Neural cell (in vitro differentiated cells): ENCODE measurements around the gene KIF20A. TPM values are rescaled to one million over a fixed set of nuclear protein-coding genes. Genes with fewer than 3 reads are reported as not detected.

ENCODE experiments used
- H2AFZ ChIP-seq: fragments of 200-600, 300-800 bp; sonication (generic), shearing (Covaris generic); 2 replicates; pipeline ENCODE4 v1.6.0; 2014; ENCODE audit warnings: low read depth, mild to moderate bottlenecking, antibody characterized with exemption, low read length, moderate library complexity
- H3F3A ChIP-seq: fragments of 200-600 bp; shearing (Covaris generic); 2 replicates; pipeline ENCODE4 v1.6.1; 2016; ENCODE audit warnings: mild to moderate bottlenecking, moderate library complexity, mixed read lengths, antibody characterized with exemption, low read length; ENCODE audit not compliant: insufficient read depth, poor library complexity, severe bottlenecking
- H3K27ac ChIP-seq: fragments of 200-600, 300-800 bp; sonication (generic), shearing (Covaris generic); 2 replicates; pipeline ENCODE4 v1.5.1; 2014; ENCODE audit warnings: mild to moderate bottlenecking, low read length, moderate library complexity
- H3K27me3 ChIP-seq: fragments of 300-800, 200-600 bp; sonication (generic), shearing (Covaris generic); 2 replicates; pipeline ENCODE4 v1.6.0; 2014; ENCODE audit warnings: mild to moderate bottlenecking, low read depth, low read length, moderate library complexity; ENCODE audit not compliant: insufficient read depth
- H3K36me3 ChIP-seq: fragments of 300-800, 200-600 bp; sonication (generic), shearing (Covaris generic); 2 replicates; pipeline ENCODE4 v1.5.1; 2014; ENCODE audit warnings: mild to moderate bottlenecking, antibody characterized with exemption, low read length, moderate library complexity; ENCODE audit not compliant: insufficient read depth
- H3K4me2 ChIP-seq: fragments of 300-800, 200-600 bp; sonication (generic), shearing (Covaris generic); 2 replicates; pipeline ENCODE4 v1.6.0; 2014; ENCODE audit warnings: mild to moderate bottlenecking, low read length
- H3K4me3 ChIP-seq: fragments of 300-800, 200-600 bp; sonication (generic), shearing (Covaris generic); 2 replicates; pipeline ENCODE4 v1.5.1; 2014; ENCODE audit warnings: mild to moderate bottlenecking, low read length, moderate library complexity
- H3K79me2 ChIP-seq: fragments of 200-600 bp; shearing (Covaris generic); replicated peaks from 2 replicates; pipeline ENCODE4 v1.6.0; 2014; ENCODE audit warnings: mild to moderate bottlenecking, low read length, moderate library complexity; ENCODE audit not compliant: insufficient read depth
- H3K9ac ChIP-seq: fragments of 300-800, 200-600 bp; sonication (generic), shearing (Covaris generic); 2 replicates; pipeline ENCODE4 v1.6.1; 2016; ENCODE audit warnings: mild to moderate bottlenecking, low read length, mixed read lengths
- H3K9me2 ChIP-seq: fragments of 200-600 bp; shearing (Covaris generic); 2 replicates; pipeline ENCODE4 v1.6.1; 2016; ENCODE audit warnings: mild to moderate bottlenecking, low read length, mixed read lengths; ENCODE audit not compliant: insufficient read depth
- H3K9me3 ChIP-seq: fragments of 200-600, 300-800 bp; sonication (generic), shearing (Covaris generic); 2 replicates; pipeline ENCODE4 v1.6.1; 2016; ENCODE audit warnings: mild to moderate bottlenecking, mixed run types, low read length, moderate library complexity, mixed read lengths
- H4K20me1 ChIP-seq: fragments of 200-600 bp; shearing (Covaris generic); 2 replicates; pipeline ENCODE4 v1.6.1; 2016; ENCODE audit warnings: mild to moderate bottlenecking, mixed run types; ENCODE audit not compliant: insufficient read depth
- EP300 ChIP-seq: fragments of 450-650 bp; conservative IDR thresholded peaks from 2 replicates; pipeline ENCODE4 v1.6.1; 2014; ENCODE audit warnings: antibody characterized with exemption, mild to moderate bottlenecking, moderate library complexity; ENCODE audit not compliant: poor library complexity, severe bottlenecking
- EZH2 ChIP-seq: fragments of 200-600, 300-800 bp; shearing (Covaris generic), sonication (generic); IDR thresholded peaks from 2 replicates; pipeline ENCODE4 v1.6.1; 2014; ENCODE audit warnings: antibody characterized with exemption, low read length, borderline replicate concordance, mild to moderate bottlenecking; ENCODE audit not compliant: insufficient read depth, poor library complexity, severe bottlenecking
- MXI1 ChIP-seq: fragments of 450-650 bp; conservative IDR thresholded peaks from 2 replicates; pipeline ENCODE4 v1.6.1; 2014; ENCODE audit warnings: antibody characterized with exemption, mild to moderate bottlenecking; ENCODE audit not compliant: poor library complexity, severe bottlenecking
- POLR2AphosphoS5 ChIP-seq: IDR thresholded peaks from 2 replicates; pipeline ENCODE4 v1.6.1; 2012
- RAD21 ChIP-seq: fragments of 450-650 bp; conservative IDR thresholded peaks from 2 replicates; pipeline ENCODE4 v1.6.1; 2014; ENCODE audit warnings: antibody characterized with exemption, mild to moderate bottlenecking, moderate library complexity
- REST ChIP-seq: IDR thresholded peaks from 2 replicates; pipeline ENCODE4 v1.6.1; 2012; ENCODE audit warnings: borderline replicate concordance
- SMC3 ChIP-seq: fragments of 450-650 bp; conservative IDR thresholded peaks from 2 replicates; pipeline ENCODE4 v1.6.1; 2014; ENCODE audit warnings: antibody characterized with exemption, mild to moderate bottlenecking, moderate library complexity; ENCODE audit not compliant: poor library complexity
- TAF1 ChIP-seq: IDR thresholded peaks from 2 replicates; pipeline ENCODE4 v1.6.1; 2012; ENCODE audit warnings: low read depth
- polyA minus RNA-seq: library from RNA; depleted of rRNA, polyadenylated mRNA; stranded (reverse); fragments of >200 nt; gene quantifications from 2 replicates; pipeline ENCODE4 v1.2.3, GENCODE V29; 2014
- polyA plus RNA-seq: library from polyadenylated mRNA; depleted of rRNA; stranded (reverse); fragments of >200 nt; gene quantifications from 2 replicates; pipeline ENCODE4 v1.2.3, GENCODE V29; 2014
- TF ChIP-seq, protein P1 (sequence below): fragments of 450-650 bp; IDR thresholded peaks from 2 replicates; pipeline ENCODE4 v1.5.1; 2014; ENCODE audit warnings: antibody characterized with exemption, mild to moderate bottlenecking, moderate library complexity; ENCODE audit not compliant: poor library complexity, severe bottlenecking

The KIF20A gene
- 1.9 and 2.1 TPM in 2 replicates for polyA plus RNA-seq
- 0.73 and 1.2 TPM in 2 replicates for polyA minus RNA-seq

DNA sequence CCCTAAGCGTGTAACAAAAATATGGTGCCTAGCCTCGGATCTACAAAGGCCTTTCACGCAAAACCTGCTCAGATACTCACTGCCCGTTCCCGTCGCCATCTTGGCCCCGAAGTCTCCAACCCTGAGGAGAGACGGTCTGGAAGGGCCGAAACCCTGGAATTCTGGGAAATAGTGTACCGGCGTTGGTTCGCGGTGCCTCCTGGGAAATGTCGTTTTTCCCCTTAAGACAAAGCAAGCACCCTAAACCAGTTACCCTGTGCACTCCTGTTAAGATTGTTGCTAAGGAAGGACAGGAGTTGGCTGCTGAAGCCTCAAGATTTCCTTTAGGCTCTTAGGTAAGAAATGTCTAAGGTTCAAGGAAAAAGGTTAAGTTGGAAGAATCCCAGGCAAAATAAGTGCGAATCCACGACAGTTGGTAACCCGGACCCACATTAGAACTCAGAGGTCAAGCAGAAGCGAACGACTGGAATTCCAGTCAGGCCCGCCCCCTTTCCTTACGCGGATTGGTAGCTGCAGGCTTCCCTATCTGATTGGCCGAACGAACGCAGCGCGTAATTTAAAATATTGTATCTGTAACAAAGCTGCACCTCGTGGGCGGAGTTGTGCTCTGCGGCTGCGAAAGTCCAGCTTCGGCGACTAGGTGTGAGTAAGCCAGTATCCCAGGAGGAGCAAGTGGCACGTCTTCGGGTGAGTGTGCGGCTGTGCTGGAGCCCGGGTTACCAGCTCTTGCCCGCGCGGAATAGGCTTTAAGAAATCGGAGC lies at the start of gene KIF20A, which contains the start of gene BRD8:
Gene KIF20A, plus strand, starts transcription at position 597 of the 761 bp plus-strand sequence. CDS start 569 bp downstream, outside the sequence.
Gene BRD8, minus strand, starts transcription at position 115 of the 761 bp plus-strand sequence. Its CDS starts 16 bp downstream, at position 99.
- peak within 1 kb of the TSS; percentile 82 for H3K4me3 ChIP-seq
- no peaks in the 10 kb centered on the region for H3F3A ChIP-seq
- H3K9me2 ChIP-seq, result no peaks in the 10 kb centered on the region
- H3K79me2 ChIP-seq, result peaks cover 52% of the 10 kb centered on the region
- no peaks in the 10 kb centered on the region for H3K36me3 ChIP-seq
- peak within 1 kb of the TSS; percentile 93 for H3K27ac ChIP-seq
- H4K20me1 ChIP-seq, result no peaks in the 10 kb centered on the region
- TF ChIP-seq EP300 (peak; percentile 35), TAF1 (no peak), RAD21 (no peak), SMC3 (peak; percentile 6), EZH2 (no peak), MXI1 (peak; percentile 100), POLR2AphosphoS5 (peak; percentile 97), REST (peak; percentile 80)
- TF ChIP-seq, protein P1, sequence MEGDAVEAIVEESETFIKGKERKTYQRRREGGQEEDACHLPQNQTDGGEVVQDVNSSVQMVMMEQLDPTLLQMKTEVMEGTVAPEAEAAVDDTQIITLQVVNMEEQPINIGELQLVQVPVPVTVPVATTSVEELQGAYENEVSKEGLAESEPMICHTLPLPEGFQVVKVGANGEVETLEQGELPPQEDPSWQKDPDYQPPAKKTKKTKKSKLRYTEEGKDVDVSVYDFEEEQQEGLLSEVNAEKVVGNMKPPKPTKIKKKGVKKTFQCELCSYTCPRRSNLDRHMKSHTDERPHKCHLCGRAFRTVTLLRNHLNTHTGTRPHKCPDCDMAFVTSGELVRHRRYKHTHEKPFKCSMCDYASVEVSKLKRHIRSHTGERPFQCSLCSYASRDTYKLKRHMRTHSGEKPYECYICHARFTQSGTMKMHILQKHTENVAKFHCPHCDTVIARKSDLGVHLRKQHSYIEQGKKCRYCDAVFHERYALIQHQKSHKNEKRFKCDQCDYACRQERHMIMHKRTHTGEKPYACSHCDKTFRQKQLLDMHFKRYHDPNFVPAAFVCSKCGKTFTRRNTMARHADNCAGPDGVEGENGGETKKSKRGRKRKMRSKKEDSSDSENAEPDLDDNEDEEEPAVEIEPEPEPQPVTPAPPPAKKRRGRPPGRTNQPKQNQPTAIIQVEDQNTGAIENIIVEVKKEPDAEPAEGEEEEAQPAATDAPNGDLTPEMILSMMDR, result no peak
- H3K27me3 ChIP-seq, result no peaks in the 10 kb centered on the region
- H2AFZ ChIP-seq, result peak within 1 kb of the TSS; percentile 90
- no peaks in the 10 kb centered on the region for H3K9me3 ChIP-seq
- H3K9ac ChIP-seq, result peak within 1 kb of the TSS; percentile 88
- peak within 1 kb of the TSS; percentile 88 for H3K4me2 ChIP-seq

- Histone ChIP-seq H2AFZ (no peak overlapping the region), H3K79me2 (no peaks in the 10 kb centered on the region), H3K36me3 (no peaks in the 10 kb centered on the region), H3K27me3 (no peaks in the 10 kb centered on the region), H4K20me1 (no peaks in the 10 kb centered on the region), H3K27ac (no peak overlapping the region), H3K9ac (no peak overlapping the region), H3F3A (no peaks in the 10 kb centered on the region), H3K4me2 (no peak overlapping the region), H3K9me2 (no peaks in the 10 kb centered on the region), H3K4me3 (no peak overlapping the region), H3K9me3 (no peaks in the 10 kb centered on the region)
- no peak for TF ChIP-seq TAF1
- TF ChIP-seq, protein P1, result no peak
- no peak for TF ChIP-seq REST
- no peak for TF ChIP-seq POLR2AphosphoS5
- TF ChIP-seq EZH2, result no peak
- no peak for TF ChIP-seq EP300
- no peak for TF ChIP-seq MXI1
- TF ChIP-seq RAD21, result no peak
- TF ChIP-seq SMC3, result no peak
Measured at GRCh38 chr5:138129347-138129746, 49.6 kb upstream of the KIF20A start.
